Measurements from ENCODE around the gene NOC3L. TPM values are rescaled to one million over a fixed set of nuclear protein-coding genes. Genes with fewer than 3 reads are reported as not detected.

Gene NOC3L
- total RNA-seq, 1 donor from 2014 or later: 20.4 TPM

- Mint-ChIP-seq H3K4me3 (ENCODE audit: low read depth) (no peak overlapping the region), H3K9me3 (ENCODE audit: low read depth) (no peaks in the 10 kb centered on the region), H3K36me3 (ENCODE audit: insufficient read depth) (peaks cover 12% of the 10 kb centered on the region), H3K27ac (no peak overlapping the region), H3K27me3 (no peaks in the 10 kb centered on the region), H3K4me1 (ENCODE audit: low read depth) (no peaks in the 10 kb centered on the region)
- TF ChIP-seq CTCF (IDR thresholded peaks at IDR 0.05; ENCODE audit: unreplicated experiment): no peak
- no peak for DNase-seq (ENCODE audit: low spot score, unreplicated experiment)
Measured at GRCh38 chr10:94349327-94349726, 13.4 kb downstream of the NOC3L start.

- Mint-ChIP-seq H3K27ac (no peak overlapping the region), H3K27me3 (no peaks in the 10 kb centered on the region), H3K9me3 (ENCODE audit: low read depth) (no peaks in the 10 kb centered on the region), H3K36me3 (ENCODE audit: insufficient read depth) (peaks cover 13% of the 10 kb centered on the region), H3K4me1 (ENCODE audit: low read depth) (no peaks in the 10 kb centered on the region), H3K4me3 (ENCODE audit: low read depth) (no peak overlapping the region)
- no peak for TF ChIP-seq CTCF (IDR thresholded peaks at IDR 0.05; ENCODE audit: unreplicated experiment)
- DNase-seq (ENCODE audit: low spot score, unreplicated experiment): no peak
Measured at GRCh38 chr10:94344522-94345122, 18.1 kb downstream of the NOC3L start.

GRCh38 chr10:94343151-94343550 is 19.6 kb downstream of the NOC3L start:
- Mint-ChIP-seq H3K36me3 (ENCODE audit: insufficient read depth) (peaks cover 17% of the 10 kb centered on the region), H3K27ac (no peak overlapping the region), H3K4me3 (ENCODE audit: low read depth) (no peak overlapping the region), H3K27me3 (no peaks in the 10 kb centered on the region), H3K9me3 (ENCODE audit: low read depth) (no peaks in the 10 kb centered on the region), H3K4me1 (ENCODE audit: low read depth) (no peaks in the 10 kb centered on the region)
- no peak for DNase-seq (ENCODE audit: low spot score, unreplicated experiment)
- no peak for TF ChIP-seq CTCF (IDR thresholded peaks at IDR 0.05; ENCODE audit: unreplicated experiment)

- no peak for DNase-seq (ENCODE audit: low spot score, unreplicated experiment)
- no peak overlapping the region for H3K4me3 Mint-ChIP-seq (ENCODE audit: low read depth)
- H3K9me3 Mint-ChIP-seq (ENCODE audit: low read depth): no peaks in the 10 kb centered on the region
- H3K27ac Mint-ChIP-seq: no peak overlapping the region
- peaks cover 31% of the 10 kb centered on the region for H3K36me3 Mint-ChIP-seq (ENCODE audit: insufficient read depth)
- H3K4me1 Mint-ChIP-seq (ENCODE audit: low read depth): no peaks in the 10 kb centered on the region
- no peak for TF ChIP-seq CTCF (IDR thresholded peaks at IDR 0.05; ENCODE audit: unreplicated experiment)
- H3K27me3 Mint-ChIP-seq: no peaks in the 10 kb centered on the region
Measured at GRCh38 chr10:94334857-94335256, 27.9 kb downstream of the NOC3L start.

- H3K27me3 Mint-ChIP-seq: no peaks in the 10 kb centered on the region
- TF ChIP-seq CTCF (IDR thresholded peaks at IDR 0.05; ENCODE audit: unreplicated experiment): no peak
- no peaks in the 10 kb centered on the region for H3K9me3 Mint-ChIP-seq (ENCODE audit: low read depth)
- H3K4me1 Mint-ChIP-seq (ENCODE audit: low read depth): no peaks in the 10 kb centered on the region
- no peak overlapping the region for H3K27ac Mint-ChIP-seq
- no peak overlapping the region for H3K4me3 Mint-ChIP-seq (ENCODE audit: low read depth)
- H3K36me3 Mint-ChIP-seq (ENCODE audit: insufficient read depth): peaks cover 26% of the 10 kb centered on the region
- DNase-seq (ENCODE audit: low spot score, unreplicated experiment): no peak
Measured at GRCh38 chr10:94333051-94333450, 29.7 kb downstream of the NOC3L start.
